Esophagus mucosa (tissue), 1 donor: Measurements from ENCODE around the gene CLCN2. TPM values are rescaled to one million over a fixed set of nuclear protein-coding genes. Genes with fewer than 3 reads are reported as not detected.

Experiments
- ATAC-seq: fragments of 200-7000 bp; cut with Tn5 transposase; one replicate; pipeline ENCODE4 v1.9.1; 2020
- total RNA-seq: library from RNA; stranded (reverse); gene quantifications from one replicate; pipeline ENCODE4 v1.2.4, GENCODE V29; 2023
- donor health status: DM: yes; HTN: yes; CAD: no.

The CLCN2 gene
- total RNA-seq, 1 donor from 2014 or later = 3.4 TPM

DNA sequence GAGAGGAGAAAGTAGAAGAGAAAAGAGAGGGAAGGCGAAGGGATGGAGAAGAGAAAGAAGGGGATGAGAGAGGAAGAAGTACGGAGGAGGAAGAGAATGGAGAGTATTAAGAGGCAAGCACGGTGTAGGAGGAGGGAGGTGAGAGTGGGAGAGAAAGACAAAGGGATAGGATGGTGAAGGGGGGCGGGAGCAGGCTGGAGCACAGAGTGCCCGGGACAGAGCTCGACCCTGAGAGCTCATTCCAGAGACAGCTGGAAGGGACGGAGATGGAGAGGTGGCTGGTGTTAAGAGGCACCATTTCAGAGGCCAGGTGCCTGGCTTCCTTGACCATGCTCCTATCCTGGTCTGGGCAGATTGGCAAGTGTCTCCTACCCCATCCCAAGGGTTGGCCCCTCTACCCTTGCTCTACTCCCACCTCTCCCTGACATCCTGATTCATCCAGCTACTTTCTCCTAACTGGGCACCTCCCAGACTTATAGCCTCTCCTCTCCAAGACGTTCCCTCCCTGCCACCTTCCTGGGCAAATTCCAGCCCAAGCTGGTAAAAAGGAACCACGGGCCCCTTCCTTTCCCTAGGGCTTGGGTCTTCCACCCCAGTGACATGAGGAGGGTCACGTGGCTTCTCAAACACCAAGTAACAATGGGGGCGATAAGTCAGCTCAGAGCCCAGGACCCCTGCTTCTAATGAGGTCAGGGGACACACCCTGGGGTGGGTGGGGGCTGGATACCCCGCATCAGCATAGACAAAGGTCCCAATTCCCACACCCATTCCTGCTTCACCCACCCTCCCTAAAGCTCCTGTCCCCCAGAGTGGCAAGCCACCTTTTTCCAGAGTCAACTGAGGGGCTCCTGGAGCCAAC lies 1.1 kb downstream of the CLCN2 start:
- ATAC-seq = no peak

DNA sequence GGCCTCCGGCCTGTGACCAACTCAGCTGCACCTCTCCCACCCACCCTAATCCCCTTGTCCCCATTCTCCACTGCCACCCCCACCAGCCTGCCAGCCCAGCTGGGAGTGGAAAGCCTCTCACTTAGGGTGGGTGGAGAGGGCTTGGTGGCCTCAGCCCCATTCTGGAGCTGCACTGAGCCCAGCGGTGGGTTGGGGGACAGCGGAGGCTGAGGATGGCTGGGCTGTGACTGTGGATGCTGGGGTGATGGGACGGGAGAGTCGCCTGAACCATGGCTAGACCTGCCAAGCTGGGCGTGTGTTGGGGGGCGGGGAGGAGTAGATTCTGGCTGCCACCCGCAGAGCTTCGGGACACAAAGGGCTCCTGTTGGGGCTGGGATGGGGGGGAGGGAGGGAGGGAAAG lies 1.8 kb downstream of the CLCN2 start:
- ATAC-seq = no peak

DNA sequence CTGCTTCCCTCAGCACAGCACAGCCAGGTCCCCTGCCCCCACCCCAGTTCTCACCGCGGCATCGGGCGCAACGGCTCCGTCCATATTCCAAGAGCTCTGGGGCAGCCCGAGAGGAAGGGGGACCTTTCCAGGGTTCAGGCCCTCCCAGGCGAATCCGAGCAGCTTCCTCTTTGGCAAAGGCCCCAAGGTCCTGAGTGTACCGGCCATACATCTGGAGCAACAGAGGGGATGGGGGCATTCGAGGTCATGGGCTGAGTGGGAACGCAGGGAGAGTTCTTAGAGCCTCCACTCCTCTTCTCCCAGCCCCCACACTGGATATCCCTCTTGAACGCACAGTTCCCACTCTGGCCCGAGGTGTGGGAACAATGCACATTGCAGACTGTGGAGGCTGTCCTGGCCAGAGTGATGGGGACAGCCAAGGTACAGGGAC lies 2.5 kb downstream of the CLCN2 start:
- no peak for ATAC-seq

DNA sequence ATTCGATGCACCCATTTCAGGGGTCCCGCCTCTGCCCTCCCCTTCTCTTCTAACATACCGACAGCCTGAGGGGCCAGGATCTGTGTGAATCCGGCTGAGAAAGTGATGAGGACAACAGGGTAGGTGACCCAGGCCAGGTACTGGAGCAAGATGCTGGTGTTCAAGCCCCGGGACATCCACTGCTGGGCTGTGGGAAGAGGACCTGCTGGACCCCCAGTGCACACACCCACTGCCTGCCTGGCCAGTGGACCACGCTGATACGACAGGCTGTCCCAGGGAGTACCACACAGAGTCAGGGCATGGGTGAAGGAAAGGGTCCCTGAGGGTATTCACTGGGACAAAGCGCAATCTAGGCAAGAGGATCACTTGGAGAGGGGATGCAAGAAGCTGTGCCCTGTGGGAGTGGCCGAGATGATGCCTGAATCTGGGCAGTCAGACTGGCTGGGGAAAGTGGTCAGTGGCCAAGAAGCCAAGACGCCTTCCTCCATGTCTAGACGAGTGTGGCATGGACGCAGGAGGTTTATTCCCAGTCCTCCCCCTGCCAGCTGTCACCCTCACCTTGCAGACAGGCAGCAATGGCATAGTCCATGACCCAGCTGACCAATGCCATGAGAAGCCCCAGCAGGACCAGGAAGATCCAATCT lies 3.2 kb downstream of the CLCN2 start:
- ATAC-seq = no peak

DNA sequence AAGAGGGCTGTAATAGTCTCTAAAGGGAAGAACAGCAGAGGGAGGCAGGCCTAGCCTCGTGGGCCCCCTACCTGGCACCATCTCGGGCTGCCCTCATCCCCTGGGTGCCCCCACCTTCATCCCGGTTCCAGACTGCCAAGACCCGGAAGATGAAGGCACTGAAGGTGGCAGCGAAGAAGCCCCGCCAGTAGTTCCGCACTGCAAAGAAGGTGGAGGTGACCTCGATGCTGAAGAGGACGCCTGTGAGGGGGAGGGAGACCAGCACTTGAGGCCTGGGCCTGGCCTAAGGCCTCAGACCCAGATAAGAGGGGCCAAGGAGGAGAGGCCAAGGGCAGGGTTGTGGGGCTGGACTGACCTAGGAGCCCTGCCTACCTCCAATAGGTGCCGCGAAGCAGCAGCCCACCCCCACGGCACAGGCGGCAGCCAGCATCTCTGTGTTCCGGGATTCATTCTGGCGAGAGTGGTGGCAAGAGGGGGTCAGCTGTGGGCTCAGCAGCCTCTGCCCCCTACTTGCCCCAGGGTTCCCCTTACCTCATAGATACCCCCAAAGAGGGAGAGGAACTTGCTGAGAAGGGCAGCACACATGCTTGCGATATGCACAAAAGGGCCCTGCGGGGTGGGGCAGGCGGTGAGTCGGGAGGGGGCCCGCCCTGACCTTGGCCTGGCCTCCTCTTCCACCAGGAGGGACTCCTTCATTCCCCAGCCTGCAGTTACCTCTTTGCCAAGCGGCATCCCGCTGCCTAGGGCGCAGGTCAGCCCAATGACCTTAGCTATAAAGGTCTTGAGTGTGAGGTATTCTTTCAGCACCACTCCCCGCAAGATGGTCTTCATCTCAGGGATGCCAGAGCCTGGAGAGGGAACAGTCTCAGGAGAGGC lies 3.9 kb downstream of the CLCN2 start:
- no peak for ATAC-seq

DNA sequence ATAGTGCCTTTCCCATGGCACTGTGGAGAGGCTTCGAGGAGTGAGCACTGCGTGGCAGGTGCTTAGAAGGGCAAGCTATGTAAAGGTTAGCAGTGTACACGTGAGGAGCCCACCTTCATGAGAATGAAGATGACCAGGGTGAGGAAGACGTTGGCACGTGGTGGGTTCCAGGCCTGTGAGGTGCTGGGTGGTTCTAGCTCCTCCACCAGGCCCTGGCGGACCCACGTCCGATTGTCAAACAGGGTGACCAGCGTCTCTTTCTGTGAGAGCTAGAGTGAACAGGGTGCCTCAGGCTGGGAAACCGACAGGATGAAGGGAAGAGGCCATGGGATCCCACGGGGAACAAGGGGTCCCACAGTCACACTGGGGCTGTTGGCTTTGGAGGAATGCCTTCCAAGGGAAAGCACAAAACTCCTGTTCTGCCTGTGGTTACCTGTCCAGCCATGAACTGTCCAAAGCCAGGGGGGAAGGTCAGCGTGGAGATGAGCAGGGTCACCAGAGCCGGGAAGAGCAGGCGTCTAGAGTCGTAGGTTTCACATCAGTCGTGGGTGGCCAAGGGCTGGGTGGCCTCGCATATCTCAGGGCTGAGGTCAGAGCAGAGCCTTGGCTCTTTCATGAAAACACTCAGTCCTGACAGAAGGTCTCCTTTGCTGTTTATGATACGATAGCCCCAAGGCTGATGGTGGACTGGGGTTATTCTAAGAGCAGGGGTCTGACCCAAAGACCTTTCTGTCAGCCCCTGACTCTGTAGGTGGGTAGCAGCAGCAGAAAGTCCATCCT lies 6.0 kb downstream of the CLCN2 start:
- ATAC-seq = no peak

DNA sequence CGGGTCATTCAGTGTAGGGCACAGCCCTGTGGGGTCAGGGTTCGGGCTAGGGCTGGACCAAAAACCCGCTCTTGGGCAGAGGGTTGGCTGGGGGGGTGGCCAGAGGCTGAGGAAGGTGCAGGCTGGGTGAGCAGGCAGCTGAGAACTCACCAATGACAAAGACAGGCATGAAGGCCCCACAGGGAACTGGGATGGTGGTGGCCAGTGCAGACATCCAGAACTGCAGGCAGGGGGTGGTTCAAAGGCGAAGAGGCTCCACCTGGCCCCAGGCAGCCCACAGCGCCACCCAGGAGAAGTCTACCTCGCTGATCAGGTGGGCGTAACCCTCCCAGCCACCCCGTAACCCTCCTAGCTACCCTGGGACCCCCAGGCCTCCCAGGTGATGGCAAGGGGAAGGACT lies 6.7 kb downstream of the CLCN2 start:
- ATAC-seq = no peak

DNA sequence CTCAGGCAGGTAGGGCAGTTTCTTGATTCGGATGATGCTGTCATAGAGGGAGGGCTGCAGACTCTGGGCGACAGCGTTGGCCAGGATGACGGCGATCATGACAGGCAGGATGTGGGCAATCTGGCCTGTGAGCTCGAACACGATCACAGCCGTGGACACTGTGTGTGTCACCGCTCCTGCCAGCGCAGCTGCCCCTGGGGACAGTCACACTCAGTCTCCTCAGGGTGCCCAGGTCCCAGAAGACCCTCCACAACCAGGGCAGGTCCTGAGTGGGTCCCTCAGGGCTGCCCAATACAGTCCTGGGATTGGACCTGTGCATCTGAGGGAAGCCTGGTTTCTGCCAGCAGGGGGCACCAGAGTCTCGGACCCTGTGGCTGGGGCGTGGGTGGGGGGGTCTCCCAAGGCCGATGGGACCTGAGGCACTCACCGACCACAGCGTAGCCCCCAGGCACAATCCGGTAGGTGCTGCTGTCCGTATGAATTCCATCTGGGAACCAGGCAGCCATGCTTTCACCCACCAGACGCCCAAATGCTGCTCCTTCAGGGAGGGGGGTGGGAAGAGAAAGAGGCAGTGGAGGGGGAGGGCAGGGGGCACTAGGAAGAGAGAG lies 7.2 kb downstream of the CLCN2 start:
- peak; percentile 33 for ATAC-seq

DNA sequence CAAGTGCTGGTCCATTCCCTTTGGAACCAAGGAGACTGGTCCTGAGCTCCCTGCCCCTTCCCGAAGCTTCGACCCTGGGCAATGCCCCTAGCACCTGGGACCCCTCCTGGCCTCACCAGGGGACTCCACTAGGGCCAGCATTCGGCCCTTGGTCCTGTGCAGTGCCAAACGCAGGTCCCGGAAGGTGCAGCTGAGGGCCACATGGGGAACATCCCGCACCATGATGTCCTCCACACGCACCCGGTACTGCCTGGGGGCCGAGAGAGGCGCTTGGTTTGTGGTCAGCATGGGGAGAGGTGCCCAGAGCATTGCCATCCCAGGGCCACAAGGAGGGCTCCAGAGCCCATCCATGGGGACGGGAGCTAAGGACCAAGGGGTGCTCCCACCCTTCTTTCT lies 7.9 kb downstream of the CLCN2 start:
- no peak for ATAC-seq

DNA sequence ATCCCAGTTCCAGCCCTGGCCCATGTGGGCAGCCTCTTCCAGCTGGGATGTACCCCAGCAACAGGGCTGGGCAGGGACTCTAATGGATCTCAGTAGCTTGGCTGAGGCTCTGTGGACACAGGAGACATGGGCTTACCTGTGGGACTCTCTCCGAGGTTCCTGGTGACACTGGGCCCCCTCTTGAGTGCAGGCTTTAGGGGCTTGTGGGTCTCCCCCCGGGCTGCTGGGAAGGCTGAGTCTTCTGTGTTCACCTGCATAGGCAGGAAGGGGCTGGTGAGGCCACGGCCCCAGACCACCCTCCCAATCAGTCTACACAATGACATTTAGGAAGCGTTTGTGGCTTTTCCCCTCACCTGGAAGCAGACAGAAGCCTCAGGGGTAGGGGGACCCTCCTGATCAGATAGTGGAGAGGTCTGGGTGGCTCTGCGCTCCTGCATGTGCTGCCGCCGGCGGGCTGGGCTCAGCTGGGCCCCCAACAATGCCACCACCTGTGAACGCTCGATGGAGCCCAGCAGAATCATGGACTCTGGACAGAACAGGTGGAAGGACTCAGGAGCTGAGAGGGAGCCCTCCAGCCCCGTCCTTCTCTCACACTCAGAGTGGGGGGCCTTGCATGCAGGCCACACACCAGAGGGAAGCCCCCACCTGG lies 8.4 kb downstream of the CLCN2 start:
- ATAC-seq = no peak

DNA sequence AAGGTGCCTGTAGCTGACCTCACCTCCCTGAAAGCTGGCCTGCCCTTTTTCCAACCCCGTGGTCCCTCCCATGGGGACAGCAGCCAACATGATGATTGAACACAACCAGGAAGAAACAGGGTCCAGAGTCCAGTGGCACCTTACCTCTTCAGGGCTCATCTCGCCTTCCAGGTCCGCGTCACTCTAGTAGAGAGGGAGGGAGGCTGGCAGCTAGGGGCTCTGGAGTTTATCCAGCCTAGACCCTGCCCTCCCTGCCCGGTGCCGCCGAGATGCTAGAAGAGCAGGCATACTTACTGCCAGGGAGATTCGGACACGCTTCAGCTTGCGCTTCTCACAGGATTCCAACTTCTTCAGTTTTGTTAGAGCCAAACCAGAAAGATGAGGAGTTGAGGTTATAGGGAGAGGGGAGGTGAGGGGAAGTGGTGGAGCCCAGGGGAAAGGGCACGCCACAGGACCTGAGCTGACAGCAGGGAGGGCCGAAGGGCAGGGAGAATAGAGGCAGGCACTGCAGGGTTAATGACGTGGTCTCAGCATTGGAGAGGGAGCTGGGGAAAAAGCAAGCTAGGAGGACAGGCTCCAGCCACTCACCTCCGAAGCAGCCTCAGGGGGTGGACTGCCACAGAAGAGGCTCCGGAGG lies 9.1 kb downstream of the CLCN2 start:
- ATAC-seq = peak; percentile 56

DNA sequence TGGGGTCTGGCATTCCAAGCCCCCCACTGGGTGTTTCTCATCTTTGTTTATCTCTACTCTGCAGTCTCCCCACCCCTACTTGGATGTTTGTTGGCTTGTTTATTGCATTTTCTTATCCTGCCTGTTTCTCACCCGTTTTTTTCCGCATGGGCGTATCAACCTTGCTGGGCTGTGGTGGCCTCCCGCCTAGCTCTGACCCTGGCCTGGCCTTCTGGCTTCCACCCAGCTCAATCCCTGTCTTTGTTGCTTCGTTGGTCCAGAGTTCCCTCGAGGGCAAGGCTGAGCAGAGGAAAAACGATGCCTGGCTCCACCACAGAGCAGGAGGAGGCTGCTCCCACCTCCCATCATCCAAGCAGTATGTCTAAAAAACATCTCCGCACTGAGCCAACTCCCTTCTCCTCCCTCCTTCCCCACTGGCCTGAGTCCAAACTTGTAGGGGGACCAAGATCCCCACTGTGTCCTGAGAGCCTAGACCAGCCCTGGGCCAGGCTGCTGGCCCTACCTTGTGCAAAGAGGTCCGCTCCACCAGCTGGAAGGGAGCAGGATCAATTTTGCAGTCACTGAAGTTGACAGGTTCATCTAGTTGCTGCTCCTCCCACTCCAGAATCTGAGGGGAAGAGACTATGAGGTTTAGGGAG lies 9.8 kb downstream of the CLCN2 start:
- ATAC-seq = no peak

DNA sequence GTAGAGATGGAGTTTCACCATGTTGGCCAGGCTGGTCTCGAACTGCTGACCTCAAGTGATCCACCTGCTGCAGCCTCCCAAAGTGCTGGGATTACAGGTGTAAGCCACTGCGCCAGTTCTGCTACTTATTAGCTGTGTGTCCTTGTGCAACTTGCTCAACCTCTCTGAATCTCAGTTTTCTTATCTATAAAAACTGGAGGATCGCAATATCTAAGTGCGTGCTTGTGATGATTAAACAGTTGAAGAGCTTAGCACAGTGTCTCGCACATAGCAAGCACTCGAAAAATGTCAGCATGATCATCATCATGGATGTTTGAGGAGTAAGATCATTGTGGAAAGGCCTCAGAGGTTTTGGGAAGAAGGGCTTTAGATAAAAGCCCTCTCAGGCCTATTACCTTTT lies 10.8 kb downstream of the CLCN2 start:
- no peak for ATAC-seq

DNA sequence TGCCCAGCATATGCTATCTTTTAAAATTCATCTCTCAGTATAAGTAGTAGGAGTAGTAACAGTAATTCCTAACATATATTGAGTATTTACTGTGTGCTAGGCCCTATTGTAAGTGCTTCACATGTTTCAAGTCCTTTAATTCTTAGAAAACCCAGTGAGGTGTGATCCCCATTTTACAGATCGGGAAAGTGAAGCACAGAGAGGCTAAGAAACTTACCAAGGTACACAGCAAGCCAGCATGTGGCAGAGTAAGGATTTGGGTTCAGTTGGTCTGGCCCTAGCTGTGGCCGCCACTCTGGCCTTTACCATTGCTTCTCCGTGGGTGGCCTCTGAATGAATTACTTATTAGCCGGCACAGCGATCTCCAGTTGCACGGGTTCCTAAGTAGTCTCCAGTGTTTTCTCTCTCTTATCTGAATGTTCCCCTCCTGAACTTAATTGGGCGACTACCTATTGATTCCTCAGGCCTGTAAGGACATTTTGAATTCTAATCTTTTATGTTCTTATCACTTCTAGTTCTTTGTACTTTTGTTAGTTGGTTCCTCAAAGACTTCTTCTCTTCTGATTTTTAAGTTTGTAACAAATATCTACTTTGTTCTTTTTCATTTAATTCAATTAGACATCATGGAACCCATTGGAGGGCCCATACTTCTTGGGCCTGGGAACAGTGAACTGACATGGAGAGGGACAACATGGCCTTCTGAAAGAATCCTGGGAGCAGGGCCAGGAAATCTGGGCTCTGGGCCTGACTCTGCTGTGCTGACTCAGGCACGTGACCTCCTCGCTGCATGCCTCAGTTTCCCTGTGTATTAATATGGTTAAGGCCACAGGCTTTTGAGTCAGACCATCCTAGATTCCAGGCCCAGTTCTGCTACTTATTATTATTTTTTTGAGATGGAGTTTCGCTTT lies 11.6 kb downstream of the CLCN2 start:
- no peak for ATAC-seq

DNA sequence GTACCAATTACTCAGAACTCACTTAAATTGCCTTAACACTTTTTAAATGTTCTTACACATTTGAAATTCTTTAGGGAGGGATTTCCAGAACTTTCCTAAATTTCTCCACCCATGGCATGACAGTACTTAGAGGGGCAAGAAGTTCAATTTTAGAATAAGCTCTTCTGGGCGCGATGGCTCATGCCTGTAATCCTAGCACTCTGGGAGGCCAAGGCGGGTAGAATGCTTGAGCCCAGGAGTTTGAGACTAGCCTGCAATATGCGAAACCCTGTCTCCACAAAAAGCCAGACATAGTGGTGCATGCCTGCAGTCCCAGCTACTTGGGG lies 13.4 kb downstream of the CLCN2 start:
- ATAC-seq = no peak

DNA sequence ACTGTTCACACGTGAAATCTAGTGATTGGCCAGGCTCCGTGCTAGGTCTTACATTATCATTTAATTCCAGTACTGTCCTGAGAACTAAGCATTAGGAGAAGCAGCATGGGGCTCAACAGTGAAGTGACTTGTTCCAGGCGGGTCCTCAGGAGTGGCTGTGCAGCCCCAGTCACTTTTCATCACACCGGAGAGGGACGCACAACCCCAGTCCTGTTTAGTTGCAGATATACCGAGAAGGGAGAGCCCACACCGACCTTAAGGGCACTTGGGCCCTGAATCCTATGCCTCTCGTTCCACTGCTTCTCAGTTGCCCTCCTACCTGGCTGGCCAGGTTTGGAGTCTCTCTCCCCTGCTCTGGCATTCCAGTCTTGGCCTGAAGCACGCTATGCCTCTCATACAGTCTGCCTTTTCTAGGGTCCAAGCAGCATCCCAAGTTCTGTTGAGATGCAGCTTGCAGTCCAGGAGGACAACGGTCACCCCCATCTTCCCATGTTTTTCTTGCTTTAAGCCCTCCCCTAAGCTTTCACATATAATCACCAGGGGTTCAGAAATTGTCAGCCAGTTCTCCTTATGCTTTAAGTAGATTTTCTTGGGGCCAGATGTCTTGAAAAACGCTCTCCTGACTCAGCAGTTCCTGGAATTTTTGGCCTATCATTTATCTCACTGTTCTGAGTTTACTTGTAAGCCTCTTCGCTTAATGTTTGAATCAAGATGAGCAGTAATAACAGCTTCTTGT lies 13.9 kb downstream of the CLCN2 start:
- no peak for ATAC-seq

DNA sequence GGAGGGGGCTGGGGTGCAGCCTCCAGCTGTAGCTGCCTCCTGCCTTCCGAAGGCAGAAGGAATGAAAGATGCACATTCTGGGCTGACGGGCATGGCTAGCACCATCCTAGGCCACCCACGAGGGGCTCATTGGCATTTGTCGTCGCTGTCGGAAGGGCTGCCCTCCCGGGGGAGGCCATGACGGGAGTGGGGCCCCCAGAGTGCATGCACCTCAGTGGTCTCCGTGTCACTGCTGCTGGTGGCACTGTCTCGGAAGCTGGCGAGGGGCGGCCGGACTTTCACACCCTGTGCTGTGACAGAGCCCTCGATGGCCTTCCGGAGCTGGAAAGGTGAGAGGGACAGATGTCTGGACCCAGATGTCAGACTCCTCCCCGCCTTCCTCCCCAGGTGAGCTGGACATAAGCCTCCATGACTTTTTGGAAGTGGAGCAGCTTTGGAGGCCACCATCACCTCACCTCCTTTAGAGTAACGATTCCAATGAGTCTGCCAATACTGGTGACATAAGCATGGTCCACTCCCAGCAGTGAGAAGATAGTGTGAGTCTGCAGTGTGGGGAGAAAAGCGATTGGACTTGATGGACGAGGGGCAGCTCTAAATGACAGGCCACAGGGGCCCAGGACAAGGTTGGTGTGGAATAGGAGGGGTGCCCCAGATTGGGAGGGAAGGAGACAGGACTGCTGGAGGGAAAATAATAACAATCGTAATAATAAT lies 14.8 kb downstream of the CLCN2 start:
- ATAC-seq = no peak
